Neural cell (in vitro differentiated cells): Measurements from ENCODE around the gene LCP1.

Experiments used
- EP300 ChIP-seq: fragments of 450-650 bp; conservative IDR thresholded peaks from 2 replicates; pipeline ENCODE4 v1.6.1; 2014; ENCODE audit warnings: antibody characterized with exemption, mild to moderate bottlenecking, moderate library complexity; ENCODE audit not compliant: poor library complexity, severe bottlenecking
- EZH2 ChIP-seq: fragments of 200-600, 300-800 bp; shearing (Covaris generic), sonication (generic); IDR thresholded peaks from 2 replicates; pipeline ENCODE4 v1.6.1; 2014; ENCODE audit warnings: antibody characterized with exemption, low read length, borderline replicate concordance, mild to moderate bottlenecking; ENCODE audit not compliant: insufficient read depth, poor library complexity, severe bottlenecking
- MXI1 ChIP-seq: fragments of 450-650 bp; conservative IDR thresholded peaks from 2 replicates; pipeline ENCODE4 v1.6.1; 2014; ENCODE audit warnings: antibody characterized with exemption, mild to moderate bottlenecking; ENCODE audit not compliant: poor library complexity, severe bottlenecking
- POLR2AphosphoS5 ChIP-seq: IDR thresholded peaks from 2 replicates; pipeline ENCODE4 v1.6.1; 2012
- RAD21 ChIP-seq: fragments of 450-650 bp; conservative IDR thresholded peaks from 2 replicates; pipeline ENCODE4 v1.6.1; 2014; ENCODE audit warnings: antibody characterized with exemption, mild to moderate bottlenecking, moderate library complexity
- SMC3 ChIP-seq: fragments of 450-650 bp; conservative IDR thresholded peaks from 2 replicates; pipeline ENCODE4 v1.6.1; 2014; ENCODE audit warnings: antibody characterized with exemption, mild to moderate bottlenecking, moderate library complexity; ENCODE audit not compliant: poor library complexity
- TAF1 ChIP-seq: IDR thresholded peaks from 2 replicates; pipeline ENCODE4 v1.6.1; 2012; ENCODE audit warnings: low read depth
- TF ChIP-seq, protein P1 (sequence below): fragments of 450-650 bp; IDR thresholded peaks from 2 replicates; pipeline ENCODE4 v1.5.1; 2014; ENCODE audit warnings: antibody characterized with exemption, mild to moderate bottlenecking, moderate library complexity; ENCODE audit not compliant: poor library complexity, severe bottlenecking
- TF ChIP-seq, protein P2 (sequence below): IDR thresholded peaks from 2 replicates; pipeline ENCODE4 v1.6.1; 2012; ENCODE audit warnings: borderline replicate concordance

DNA sequence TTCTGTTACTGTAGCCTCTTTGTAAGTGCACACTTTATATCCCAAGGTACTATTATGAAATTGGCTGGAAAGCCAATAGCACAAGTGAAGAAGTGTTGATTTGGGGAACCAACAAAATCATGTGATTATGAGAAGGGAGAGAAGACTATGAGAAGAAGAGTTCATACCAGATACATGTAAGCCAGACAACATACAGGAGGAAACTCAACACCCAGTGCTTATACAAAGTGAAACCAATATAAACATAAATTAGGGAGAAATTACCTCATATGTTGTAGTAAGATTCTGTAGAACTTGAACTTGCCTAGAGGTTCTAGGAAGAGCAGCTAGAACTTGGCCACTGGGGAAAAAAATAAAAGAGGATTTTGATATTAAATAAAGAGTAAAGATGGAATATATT is 94.5 kb downstream of the LCP1 start:
- TF ChIP-seq, protein P1, sequence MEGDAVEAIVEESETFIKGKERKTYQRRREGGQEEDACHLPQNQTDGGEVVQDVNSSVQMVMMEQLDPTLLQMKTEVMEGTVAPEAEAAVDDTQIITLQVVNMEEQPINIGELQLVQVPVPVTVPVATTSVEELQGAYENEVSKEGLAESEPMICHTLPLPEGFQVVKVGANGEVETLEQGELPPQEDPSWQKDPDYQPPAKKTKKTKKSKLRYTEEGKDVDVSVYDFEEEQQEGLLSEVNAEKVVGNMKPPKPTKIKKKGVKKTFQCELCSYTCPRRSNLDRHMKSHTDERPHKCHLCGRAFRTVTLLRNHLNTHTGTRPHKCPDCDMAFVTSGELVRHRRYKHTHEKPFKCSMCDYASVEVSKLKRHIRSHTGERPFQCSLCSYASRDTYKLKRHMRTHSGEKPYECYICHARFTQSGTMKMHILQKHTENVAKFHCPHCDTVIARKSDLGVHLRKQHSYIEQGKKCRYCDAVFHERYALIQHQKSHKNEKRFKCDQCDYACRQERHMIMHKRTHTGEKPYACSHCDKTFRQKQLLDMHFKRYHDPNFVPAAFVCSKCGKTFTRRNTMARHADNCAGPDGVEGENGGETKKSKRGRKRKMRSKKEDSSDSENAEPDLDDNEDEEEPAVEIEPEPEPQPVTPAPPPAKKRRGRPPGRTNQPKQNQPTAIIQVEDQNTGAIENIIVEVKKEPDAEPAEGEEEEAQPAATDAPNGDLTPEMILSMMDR: no peak
- TF ChIP-seq RAD21 (no peak), TAF1 (no peak), EZH2 (no peak), EP300 (no peak), POLR2AphosphoS5 (no peak), SMC3 (no peak), MXI1 (no peak)
- TF ChIP-seq, protein P2, sequence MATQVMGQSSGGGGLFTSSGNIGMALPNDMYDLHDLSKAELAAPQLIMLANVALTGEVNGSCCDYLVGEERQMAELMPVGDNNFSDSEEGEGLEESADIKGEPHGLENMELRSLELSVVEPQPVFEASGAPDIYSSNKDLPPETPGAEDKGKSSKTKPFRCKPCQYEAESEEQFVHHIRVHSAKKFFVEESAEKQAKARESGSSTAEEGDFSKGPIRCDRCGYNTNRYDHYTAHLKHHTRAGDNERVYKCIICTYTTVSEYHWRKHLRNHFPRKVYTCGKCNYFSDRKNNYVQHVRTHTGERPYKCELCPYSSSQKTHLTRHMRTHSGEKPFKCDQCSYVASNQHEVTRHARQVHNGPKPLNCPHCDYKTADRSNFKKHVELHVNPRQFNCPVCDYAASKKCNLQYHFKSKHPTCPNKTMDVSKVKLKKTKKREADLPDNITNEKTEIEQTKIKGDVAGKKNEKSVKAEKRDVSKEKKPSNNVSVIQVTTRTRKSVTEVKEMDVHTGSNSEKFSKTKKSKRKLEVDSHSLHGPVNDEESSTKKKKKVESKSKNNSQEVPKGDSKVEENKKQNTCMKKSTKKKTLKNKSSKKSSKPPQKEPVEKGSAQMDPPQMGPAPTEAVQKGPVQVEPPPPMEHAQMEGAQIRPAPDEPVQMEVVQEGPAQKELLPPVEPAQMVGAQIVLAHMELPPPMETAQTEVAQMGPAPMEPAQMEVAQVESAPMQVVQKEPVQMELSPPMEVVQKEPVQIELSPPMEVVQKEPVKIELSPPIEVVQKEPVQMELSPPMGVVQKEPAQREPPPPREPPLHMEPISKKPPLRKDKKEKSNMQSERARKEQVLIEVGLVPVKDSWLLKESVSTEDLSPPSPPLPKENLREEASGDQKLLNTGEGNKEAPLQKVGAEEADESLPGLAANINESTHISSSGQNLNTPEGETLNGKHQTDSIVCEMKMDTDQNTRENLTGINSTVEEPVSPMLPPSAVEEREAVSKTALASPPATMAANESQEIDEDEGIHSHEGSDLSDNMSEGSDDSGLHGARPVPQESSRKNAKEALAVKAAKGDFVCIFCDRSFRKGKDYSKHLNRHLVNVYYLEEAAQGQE: no peak
